Measurements from ENCODE around the gene FGD2.

DNA sequence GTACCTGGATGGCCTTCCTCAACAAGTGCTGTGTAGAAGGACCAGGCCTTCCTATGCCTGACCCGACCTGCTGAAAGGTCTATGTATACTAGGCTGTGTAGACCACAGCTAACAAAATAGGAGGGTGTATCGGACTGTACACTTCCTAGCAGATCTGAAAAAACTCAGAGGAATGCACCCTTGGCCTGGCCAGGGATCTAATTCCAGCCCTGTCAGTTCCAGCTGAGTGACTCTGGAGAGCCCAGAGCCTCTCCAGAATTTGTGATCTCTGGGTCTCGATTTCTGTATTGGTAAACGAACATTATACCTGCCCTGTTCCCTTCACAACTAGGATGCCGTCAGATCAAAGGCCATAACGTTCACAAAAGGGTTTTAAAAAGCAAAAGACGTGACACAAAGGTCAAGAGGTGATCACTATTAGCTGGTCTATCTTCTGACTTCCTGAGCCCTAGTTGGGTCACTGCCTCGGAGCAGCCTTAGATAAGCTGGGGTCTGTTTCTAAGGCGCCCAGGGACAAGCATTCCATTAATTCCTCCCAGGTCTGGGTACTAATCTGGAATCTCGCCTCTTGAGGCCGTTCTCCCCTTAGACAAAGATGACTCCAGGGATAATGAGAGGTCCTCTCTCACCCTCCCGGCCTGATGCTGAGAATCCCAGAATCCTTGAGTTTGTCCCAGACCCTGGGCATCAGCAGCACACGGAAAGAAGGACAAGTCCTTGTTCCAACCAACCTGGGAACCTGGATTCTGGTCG, 33.4 kb upstream of the FGD2 start:
- TF ChIP-seq CSDC2 (CRISPR knock-in tag; IDR thresholded peaks at IDR 0.05) (no peak), ESRRG (CRISPR knock-in tag; IDR thresholded peaks at IDR 0.05) (no peak), RARB (CRISPR knock-in tag; IDR thresholded peaks at IDR 0.05) (no peak)
